ENCODE data around the gene ISL2. TPM values are rescaled to one million over a fixed set of nuclear protein-coding genes. Genes with fewer than 3 reads are reported as not detected.

The ISL2 gene
- total RNA-seq, 4 donors from 2014 or later: not detected

DNA sequence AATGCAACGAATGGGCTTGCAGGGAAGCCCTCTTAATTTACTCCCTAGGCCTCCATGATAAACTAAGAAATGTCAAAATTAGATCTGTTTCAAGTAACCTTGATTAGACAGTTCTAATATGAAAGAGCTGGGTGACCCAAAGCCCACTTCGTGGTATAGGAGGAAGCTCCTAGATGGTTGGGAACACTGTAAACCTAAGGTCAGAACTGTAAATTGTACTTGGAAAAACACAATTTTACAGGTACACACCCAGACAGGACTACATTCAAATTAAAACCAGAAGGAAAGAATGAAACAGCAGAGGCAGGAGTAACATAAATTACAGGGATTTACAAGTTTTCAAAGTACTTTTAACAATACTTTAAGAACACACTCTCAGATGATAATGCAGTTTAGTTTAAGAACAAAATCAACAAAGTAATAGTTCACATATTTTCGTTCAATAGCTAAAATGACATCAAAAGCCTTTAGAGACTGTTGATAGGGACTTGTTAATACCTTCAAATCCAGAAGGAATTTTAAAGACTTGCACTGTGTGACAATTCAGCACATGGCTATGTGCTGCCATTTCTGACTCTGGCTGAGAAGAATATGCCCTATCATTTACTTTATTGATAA, 18.4 kb downstream of the ISL2 start:
- TF ChIP-seq, protein P1, sequence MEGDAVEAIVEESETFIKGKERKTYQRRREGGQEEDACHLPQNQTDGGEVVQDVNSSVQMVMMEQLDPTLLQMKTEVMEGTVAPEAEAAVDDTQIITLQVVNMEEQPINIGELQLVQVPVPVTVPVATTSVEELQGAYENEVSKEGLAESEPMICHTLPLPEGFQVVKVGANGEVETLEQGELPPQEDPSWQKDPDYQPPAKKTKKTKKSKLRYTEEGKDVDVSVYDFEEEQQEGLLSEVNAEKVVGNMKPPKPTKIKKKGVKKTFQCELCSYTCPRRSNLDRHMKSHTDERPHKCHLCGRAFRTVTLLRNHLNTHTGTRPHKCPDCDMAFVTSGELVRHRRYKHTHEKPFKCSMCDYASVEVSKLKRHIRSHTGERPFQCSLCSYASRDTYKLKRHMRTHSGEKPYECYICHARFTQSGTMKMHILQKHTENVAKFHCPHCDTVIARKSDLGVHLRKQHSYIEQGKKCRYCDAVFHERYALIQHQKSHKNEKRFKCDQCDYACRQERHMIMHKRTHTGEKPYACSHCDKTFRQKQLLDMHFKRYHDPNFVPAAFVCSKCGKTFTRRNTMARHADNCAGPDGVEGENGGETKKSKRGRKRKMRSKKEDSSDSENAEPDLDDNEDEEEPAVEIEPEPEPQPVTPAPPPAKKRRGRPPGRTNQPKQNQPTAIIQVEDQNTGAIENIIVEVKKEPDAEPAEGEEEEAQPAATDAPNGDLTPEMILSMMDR (IDR thresholded peaks at IDR 0.05; ENCODE audit: low read depth): no peak

DNA sequence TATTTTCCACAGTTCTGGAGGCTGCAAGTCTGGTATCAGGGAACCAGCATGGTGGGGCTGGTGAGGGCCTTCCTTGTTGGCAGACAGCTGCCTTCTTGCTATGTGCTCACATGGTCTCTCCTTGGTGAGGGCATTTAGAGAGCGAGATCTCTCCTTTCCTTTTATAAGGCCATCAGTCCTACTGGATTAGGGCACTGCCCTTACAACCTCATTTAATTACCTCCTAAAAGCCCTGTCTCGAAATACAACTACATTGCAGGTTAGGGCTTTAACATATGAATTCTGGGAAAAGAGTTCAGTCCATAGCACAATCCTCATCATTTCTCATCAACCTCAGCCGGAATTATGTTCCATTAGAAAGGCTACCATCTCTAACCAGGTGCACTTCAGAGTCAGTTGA, 21.9 kb downstream of the ISL2 start:
- TF ChIP-seq, protein P1 (IDR thresholded peaks at IDR 0.05; ENCODE audit: low read depth): no peak

DNA sequence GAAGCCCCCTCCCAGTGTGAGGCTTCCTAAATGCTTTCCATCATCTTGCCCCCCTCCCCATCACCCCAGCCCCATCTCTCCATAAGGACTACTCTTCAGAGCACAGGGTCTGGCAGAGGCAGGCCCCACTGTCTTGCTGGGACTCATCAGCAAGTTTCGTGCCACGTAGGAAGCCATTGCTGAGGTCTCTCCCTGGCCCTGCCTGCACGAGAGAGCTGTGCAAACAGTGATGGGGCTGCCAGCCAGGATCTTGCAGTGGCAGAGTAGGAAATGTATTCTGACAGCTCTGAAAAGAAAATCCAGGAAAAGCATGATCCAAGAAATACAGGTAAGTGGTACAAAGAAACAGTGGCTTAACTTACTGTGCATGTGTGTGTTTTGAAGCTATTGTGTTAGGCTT, 22.6 kb downstream of the ISL2 start:
- TF ChIP-seq, protein P1 (IDR thresholded peaks at IDR 0.05; ENCODE audit: low read depth): no peak

DNA sequence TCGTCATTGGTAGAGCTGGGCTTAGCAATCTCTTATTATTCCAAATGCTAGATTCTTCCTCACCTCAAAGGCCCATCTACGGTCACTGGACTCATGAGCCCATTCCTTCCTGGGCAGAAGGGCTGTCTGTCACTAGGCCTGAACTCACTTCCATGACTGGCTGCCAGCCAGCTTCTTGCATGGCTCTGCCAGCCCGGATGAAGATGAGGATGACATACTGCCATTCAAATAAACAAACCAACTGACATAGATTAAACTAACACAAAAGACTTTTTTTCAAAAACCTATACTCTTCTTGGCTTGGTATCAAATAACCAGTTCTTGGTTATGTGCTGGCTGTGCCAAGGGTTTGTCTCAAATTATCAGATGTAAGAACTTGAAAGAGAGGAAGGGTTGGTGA, 23.8 kb downstream of the ISL2 start:
- TF ChIP-seq, protein P1 (IDR thresholded peaks at IDR 0.05; ENCODE audit: low read depth): no peak

DNA sequence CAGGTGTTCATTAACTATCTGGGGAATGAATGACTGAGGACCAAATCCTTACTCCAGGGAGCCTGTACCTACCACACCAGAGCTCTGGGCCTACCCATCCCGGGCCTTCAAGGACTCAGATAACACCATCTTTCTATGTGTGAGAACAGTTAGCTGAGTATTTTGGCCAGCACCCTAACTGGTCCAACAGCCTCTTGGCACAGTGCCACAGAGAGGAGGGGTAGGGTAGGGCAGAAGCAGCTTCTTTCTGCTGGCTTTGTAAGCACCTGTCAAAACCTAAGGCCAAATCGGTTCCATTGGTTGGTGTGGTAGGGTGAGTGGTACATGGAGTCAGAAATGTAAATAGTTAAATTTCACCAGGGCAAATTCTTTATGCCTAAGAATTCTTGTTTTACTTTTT, 26.7 kb downstream of the ISL2 start:
- TF ChIP-seq, protein P1 (IDR thresholded peaks at IDR 0.05; ENCODE audit: low read depth): no peak

DNA sequence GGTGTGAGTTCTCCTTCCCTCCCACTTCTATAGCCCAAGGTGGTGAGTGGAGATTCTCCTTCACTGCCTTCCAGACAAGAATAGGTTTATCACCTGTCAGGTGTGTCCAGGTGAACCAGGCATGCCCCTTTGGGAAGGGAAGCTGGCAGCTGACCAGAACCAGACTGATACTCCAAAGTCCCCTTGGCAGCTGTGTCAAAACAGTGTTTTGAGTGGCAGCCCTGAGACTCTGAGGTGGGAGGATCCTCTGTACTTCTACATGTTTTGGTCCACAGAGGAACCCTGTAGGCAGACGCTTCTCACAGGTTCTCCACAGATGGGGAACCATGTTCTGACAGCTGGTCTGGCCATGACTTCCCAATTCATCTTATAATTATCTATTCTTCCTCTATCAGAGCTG, 30.1 kb downstream of the ISL2 start:
- TF ChIP-seq, protein P1 (IDR thresholded peaks at IDR 0.05; ENCODE audit: low read depth): no peak

DNA sequence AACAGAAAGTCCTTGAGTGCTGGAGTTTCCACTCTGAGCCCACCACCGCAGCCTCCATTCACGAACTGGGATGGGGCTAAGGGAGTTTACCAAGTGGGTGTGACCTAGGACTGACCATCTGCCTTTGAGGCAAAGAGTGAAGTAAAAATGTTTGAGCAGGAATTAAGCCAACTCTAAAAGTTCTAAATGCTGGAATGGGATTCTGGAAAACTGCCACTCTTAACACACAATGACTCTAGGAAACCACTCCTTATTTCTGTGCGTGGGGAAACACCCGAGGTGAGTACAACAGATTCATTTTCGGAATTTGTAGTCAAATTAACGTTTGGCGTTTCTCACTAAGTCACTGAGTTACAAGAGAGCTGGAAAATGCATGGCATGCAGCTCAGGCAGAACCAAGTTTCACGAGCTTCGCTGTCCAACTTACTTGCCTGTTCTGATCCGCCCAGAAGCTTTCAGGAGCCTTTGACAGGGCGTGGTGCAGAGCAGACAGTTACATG, 31.6 kb downstream of the ISL2 start:
- TF ChIP-seq, protein P1 (IDR thresholded peaks at IDR 0.05; ENCODE audit: low read depth): no peak
